ENCODE results near the gene QKI.

QKI gene

DNA sequence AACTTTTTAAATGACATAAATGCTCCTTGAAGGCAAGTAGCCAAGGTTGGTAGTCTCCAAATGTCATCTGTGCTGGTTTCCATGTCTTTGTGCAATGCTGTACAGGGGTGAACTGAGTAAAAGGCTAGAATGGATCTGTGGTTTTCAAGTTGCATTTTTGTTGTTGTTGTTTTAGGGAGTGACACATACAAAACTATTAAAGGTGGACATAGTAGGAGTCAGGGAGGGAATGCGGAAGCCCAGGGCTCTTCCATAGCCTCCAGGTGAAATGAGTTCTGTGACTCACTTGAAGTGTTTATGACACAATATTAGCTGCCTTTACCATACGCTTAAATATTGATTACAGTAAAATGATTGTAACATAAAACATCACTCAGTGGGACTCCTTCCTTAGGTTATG lies 22.5 kb upstream of the QKI start:
- DNase-seq (ENCODE audit: low read depth in 2 of 2) = peak in 1 of 2 donors; percentile 28
- H3K4me3 ChIP-seq (replicated peaks in 1 of 2; ENCODE audit: low read depth in 2 of 2, low read length in 2 of 2) = no peak overlapping the region
- no peak for TF ChIP-seq CTCF (IDR thresholded peaks at IDR 0.05; ENCODE audit: low read depth, low read length)

DNA sequence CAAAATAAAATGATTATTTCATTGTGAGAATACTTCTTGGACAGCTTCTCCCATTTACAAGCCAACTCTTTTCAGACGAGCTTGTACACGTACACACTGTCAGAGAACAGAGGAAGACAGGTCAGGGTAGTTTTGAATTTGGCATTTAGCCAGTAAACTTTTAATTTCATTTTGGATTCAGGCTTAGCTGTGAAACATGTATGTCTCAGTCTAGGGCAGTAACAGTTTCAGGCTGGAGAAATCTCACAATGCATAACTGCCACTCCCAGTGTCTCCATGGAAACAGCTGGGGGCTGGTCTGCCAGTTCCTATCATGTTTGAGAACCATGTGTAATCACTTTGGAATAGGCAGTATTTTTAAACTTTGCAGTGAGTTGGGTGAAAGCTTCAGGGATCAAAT lies 22.0 kb upstream of the QKI start:
- TF ChIP-seq CTCF (IDR thresholded peaks at IDR 0.05; ENCODE audit: low read depth, low read length) = no peak
- no peak overlapping the region for H3K4me3 ChIP-seq (replicated peaks in 1 of 2; ENCODE audit: low read depth in 2 of 2, low read length in 2 of 2)
- peak; percentile 62 to 72 for DNase-seq (ENCODE audit: low read depth in 2 of 2)

GRCh38 chr6:163393923-163394322 lies 20.6 kb upstream of the QKI start:
- no peak for TF ChIP-seq CTCF (IDR thresholded peaks at IDR 0.05; ENCODE audit: low read depth, low read length)
- H3K4me3 ChIP-seq (replicated peaks in 1 of 2; ENCODE audit: low read depth in 2 of 2, low read length in 2 of 2) = no peak overlapping the region
- no peak for DNase-seq (ENCODE audit: low read depth in 2 of 2)

- no peak for DNase-seq (ENCODE audit: low read depth in 2 of 2)
- H3K4me3 ChIP-seq (replicated peaks in 1 of 2; ENCODE audit: low read depth in 2 of 2, low read length in 2 of 2) = no peak overlapping the region
- TF ChIP-seq CTCF (IDR thresholded peaks at IDR 0.05; ENCODE audit: low read depth, low read length) = no peak
Observed at GRCh38 chr6:163394659-163395058, 19.9 kb upstream of the QKI start.

GRCh38 chr6:163395122-163395830 lies 19.2 kb upstream of the QKI start:
- no peak for DNase-seq (ENCODE audit: low read depth in 2 of 2)
- no peak for TF ChIP-seq CTCF (IDR thresholded peaks at IDR 0.05; ENCODE audit: low read depth, low read length)
- no peak overlapping the region for H3K4me3 ChIP-seq (replicated peaks in 1 of 2; ENCODE audit: low read depth in 2 of 2, low read length in 2 of 2)

- H3K4me3 ChIP-seq (replicated peaks in 1 of 2; ENCODE audit: low read depth in 2 of 2, low read length in 2 of 2) = no peak overlapping the region
- DNase-seq (ENCODE audit: low read depth in 2 of 2) = no peak
- TF ChIP-seq CTCF (IDR thresholded peaks at IDR 0.05; ENCODE audit: low read depth, low read length) = no peak
Observed at GRCh38 chr6:163395831-163396185, 18.7 kb upstream of the QKI start.

GRCh38 chr6:163397326-163397725 lies 17.2 kb upstream of the QKI start:
- H3K4me3 ChIP-seq (replicated peaks in 1 of 2; ENCODE audit: low read depth in 2 of 2, low read length in 2 of 2) = no peak overlapping the region
- TF ChIP-seq CTCF (IDR thresholded peaks at IDR 0.05; ENCODE audit: low read depth, low read length) = no peak
- no peak for DNase-seq (ENCODE audit: low read depth in 2 of 2)

Data from cardiac fibroblast (primary cell).